H9 (cell line): ENCODE data around the gene GNGT2. TPM values are rescaled to one million over a fixed set of nuclear protein-coding genes. Genes with fewer than 3 reads are reported as not detected.

ENCODE experiments used
- DNase-seq: peaks from one replicate; pipeline ENCODE4 v3.0.0-alpha.2; 2017
- H2AFZ ChIP-seq: one replicate; pipeline ENCODE4 v1.6.1; 2013; ENCODE audit warnings: mild to moderate bottlenecking, low read length, control low read depth, moderate library complexity
- H2AK5ac ChIP-seq: 2 replicates; pipeline ENCODE4 v1.6.1; 2013; ENCODE audit warnings: low read length, control low read depth, mixed read lengths; ENCODE audit not compliant: insufficient read length
- H2BK120ac ChIP-seq: one replicate; pipeline ENCODE4 v1.6.1; 2013; ENCODE audit warnings: low read depth, mild to moderate bottlenecking, low read length, control low read depth, inconsistent platforms; ENCODE audit not compliant: poor library complexity, severe bottlenecking
- H2BK12ac ChIP-seq: 2 replicates; pipeline ENCODE4 v1.6.1; 2013; ENCODE audit warnings: low read length, control low read depth, mixed read lengths, low read depth; ENCODE audit not compliant: insufficient read length
- H2BK15ac ChIP-seq: 2 replicates; pipeline ENCODE4 v1.6.1; 2013; ENCODE audit warnings: low read depth, low read length, control low read depth
- H2BK20ac ChIP-seq: one replicate; pipeline ENCODE4 v1.6.1; 2013; ENCODE audit warnings: low read depth, mild to moderate bottlenecking, low read length, control low read depth, inconsistent platforms; ENCODE audit not compliant: poor library complexity, severe bottlenecking
- H2BK5ac ChIP-seq: 2 replicates; pipeline ENCODE4 v1.6.1; 2013; ENCODE audit warnings: low read length, control low read depth, mixed read lengths; ENCODE audit not compliant: insufficient read length
- H3K14ac ChIP-seq: 2 replicates; pipeline ENCODE4 v1.6.1; 2013; ENCODE audit warnings: low read length, control low read depth; ENCODE audit not compliant: insufficient read depth
- H3K18ac ChIP-seq: 2 replicates; pipeline ENCODE4 v1.6.1; 2013; ENCODE audit warnings: low read depth, mild to moderate bottlenecking, mixed read lengths, low read length, control low read depth; ENCODE audit not compliant: insufficient read length
- H3K23ac ChIP-seq: 2 replicates; pipeline ENCODE4 v1.6.1; 2013; ENCODE audit warnings: low read length, control low read depth, mixed read lengths, low read depth; ENCODE audit not compliant: insufficient read length
- H3K23me2 ChIP-seq: 2 replicates; pipeline ENCODE4 v1.6.1; 2013; ENCODE audit warnings: low read depth, mild to moderate bottlenecking, mixed read lengths, low read length, control low read depth; ENCODE audit not compliant: insufficient read length, poor library complexity, severe bottlenecking
- H3K27ac ChIP-seq: 2 replicates; pipeline ENCODE4 v1.5.1; 2013; ENCODE audit warnings: low read length, control low read depth, mixed read lengths, low read depth; ENCODE audit not compliant: insufficient read length
- H3K27me3 ChIP-seq: 2 replicates; pipeline ENCODE4 v1.6.1; 2013; ENCODE audit warnings: low read length, control low read depth, inconsistent platforms; ENCODE audit not compliant: insufficient read depth
- H3K4ac ChIP-seq: 2 replicates; pipeline ENCODE4 v1.6.1; 2013; ENCODE audit warnings: low read depth, mild to moderate bottlenecking, control low read depth, inconsistent platforms, low read length, moderate library complexity
- H3K4me1 ChIP-seq: 2 replicates; pipeline ENCODE4 v1.6.1; 2013; ENCODE audit warnings: low read length, control low read depth, inconsistent platforms; ENCODE audit not compliant: insufficient read depth
- H3K4me2 ChIP-seq: 2 replicates; pipeline ENCODE4 v1.6.1; 2013; ENCODE audit warnings: low read length, control low read depth, mixed read lengths; ENCODE audit not compliant: insufficient read length, insufficient read depth
- H3K56ac ChIP-seq: 2 replicates; pipeline ENCODE4 v1.6.1; 2013; ENCODE audit warnings: low read depth, mild to moderate bottlenecking, mixed read lengths, low read length, control low read depth; ENCODE audit not compliant: insufficient read length
- H3K79me1 ChIP-seq: 2 replicates; pipeline ENCODE4 v1.6.1; 2013; ENCODE audit warnings: low read depth, mild to moderate bottlenecking, moderate library complexity, low read length, control low read depth, inconsistent platforms; ENCODE audit not compliant: insufficient read depth, poor library complexity, severe bottlenecking
- H3K79me2 ChIP-seq: 2 replicates; pipeline ENCODE4 v1.6.1; 2013; ENCODE audit warnings: low read length, control low read depth, inconsistent platforms; ENCODE audit not compliant: insufficient read depth
- H3K9ac ChIP-seq: 2 replicates; pipeline ENCODE4 v1.6.1; 2013; ENCODE audit warnings: low read length, control low read depth, mixed read lengths; ENCODE audit not compliant: insufficient read length; ENCODE audit errors: extremely low read depth
- H3K9me3 ChIP-seq: one replicate; pipeline ENCODE4 v1.6.1; 2013; ENCODE audit warnings: low read depth, low read length, inconsistent platforms; ENCODE audit not compliant: control insufficient read depth
- H3T11ph ChIP-seq: one replicate; pipeline ENCODE4 v1.6.1; 2013; ENCODE audit warnings: mild to moderate bottlenecking, low read length, control low read depth, inconsistent platforms
- H4K20me1 ChIP-seq: one replicate; pipeline ENCODE4 v1.6.1; 2013; ENCODE audit not compliant: control insufficient read depth, insufficient read length, insufficient read depth
- H4K5ac ChIP-seq: 2 replicates; pipeline ENCODE4 v1.6.1; 2013; ENCODE audit warnings: low read depth, mild to moderate bottlenecking, mixed read lengths, low read length, control low read depth; ENCODE audit not compliant: insufficient read length
- H4K8ac ChIP-seq: replicated peaks from 2 replicates; pipeline ENCODE4 v1.6.1; 2013; ENCODE audit warnings: low read length, control low read depth, mixed read lengths, low read depth; ENCODE audit not compliant: insufficient read length
- H4K91ac ChIP-seq: 2 replicates; pipeline ENCODE4 v1.6.1; 2013; ENCODE audit warnings: low read depth, mild to moderate bottlenecking, moderate library complexity, mixed read lengths, low read length, control low read depth; ENCODE audit not compliant: insufficient read length
- H3K27ac Mint-ChIP-seq, 3 experiments: 2 replicates in 2 of 3; 3 replicates in 1 of 3; pipeline ENCODE4 v1.8.0; 2020 to 2021; ENCODE audit warnings: mixed read lengths in 3 of 3, mild to moderate bottlenecking in 1 of 3, moderate library complexity in 1 of 3
- H3K27me3 Mint-ChIP-seq: 2 replicates; pipeline ENCODE4 v1.8.0; 2021; ENCODE audit warnings: low read depth, mild to moderate bottlenecking, moderate library complexity, mixed read lengths
- H3K36me3 Mint-ChIP-seq, 3 experiments: 2 replicates in 2 of 3; 3 replicates in 1 of 3; pipeline ENCODE4 v1.8.0; 2020 to 2021; ENCODE audit warnings: low read depth in 3 of 3, mixed read lengths in 3 of 3; ENCODE audit not compliant: insufficient read depth in 1 of 3
- H3K4me1 Mint-ChIP-seq, 2 experiments: 2 replicates each; pipeline ENCODE4 v1.8.0; 2020; ENCODE audit warnings: mixed read lengths in 2 of 2
- H3K4me3 Mint-ChIP-seq, 2 experiments: 2 replicates in 1 of 2; 3 replicates in 1 of 2; pipeline ENCODE4 v1.8.0; 2020 to 2021; ENCODE audit warnings: mild to moderate bottlenecking in 2 of 2, mixed read lengths in 2 of 2, moderate library complexity in 1 of 2
- H3K9me3 Mint-ChIP-seq, 2 experiments: 2 replicates in 1 of 2; 3 replicates in 1 of 2; pipeline ENCODE4 v1.8.0; 2020; ENCODE audit warnings: mild to moderate bottlenecking in 2 of 2, mixed read lengths in 2 of 2, moderate library complexity in 1 of 2
- WGBS: extraction: QIAGEN DNeasy Blood & Tissue Kit; methylation state at CpG from one replicate; pipeline ENCODE4 v1.1.7; 2013; ENCODE audit warnings: missing lambda C conversion rate, low lambda C conversion rate, mixed read lengths; ENCODE audit not compliant: insufficient read length; ENCODE audit errors: extremely low coverage; 5-methylcytosine and 5-hydroxymethylcytosine counted together
- total RNA-seq: library from RNA; stranded (reverse); gene quantifications from 2 replicates; pipeline ENCODE4 v1.2.1, GENCODE V29; 2021
- TF ChIP-seq, protein P1 (sequence below): fragments of 200-600 bp; sonication (generic); conservative IDR thresholded peaks from 3 replicates; pipeline ENCODE4 v1.8.0; 2021; ENCODE audit warnings: antibody characterized with exemption, mild to moderate bottlenecking

Gene GNGT2
- total RNA-seq, 1 experiment from 2014 or later: 0.42 TPM

DNA sequence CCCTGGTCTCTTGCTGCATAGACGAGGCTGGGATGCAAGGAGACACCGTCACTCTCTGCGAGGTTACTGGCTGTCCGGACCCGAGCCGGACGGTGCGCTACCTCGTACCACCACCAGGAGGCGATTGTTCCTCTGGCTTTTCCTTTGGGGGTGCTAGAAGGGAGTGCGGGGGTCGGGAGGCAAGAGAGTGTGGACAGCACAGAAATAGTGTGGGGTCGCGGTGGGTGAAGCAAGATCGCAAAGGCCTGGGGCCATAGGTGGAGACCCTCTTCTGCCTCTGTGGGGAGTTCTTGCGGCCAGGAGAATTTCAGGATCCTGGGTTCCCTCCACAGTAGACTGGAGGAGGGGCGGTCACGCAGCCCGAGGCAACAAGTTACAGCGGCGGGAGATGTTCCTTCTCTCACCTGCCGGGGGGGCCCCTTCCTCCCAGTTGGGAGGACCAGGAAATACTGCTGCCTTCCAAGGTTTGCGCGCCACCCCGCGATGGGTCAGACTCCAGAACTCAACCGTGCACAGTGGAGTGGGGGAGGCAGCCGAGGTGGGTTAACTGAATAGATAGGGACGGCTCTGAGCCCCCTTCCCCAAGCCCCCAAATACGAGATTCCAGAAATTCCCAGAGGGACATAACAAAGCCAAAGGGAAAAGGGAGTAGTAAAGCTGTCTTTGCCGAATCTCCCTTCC, 13.3 kb upstream of the GNGT2 start:
- Histone ChIP-seq H2BK15ac (no peak overlapping the region), H2BK5ac (no peak overlapping the region), H3K27ac (no peak overlapping the region), H3T11ph (no peak overlapping the region), H3K79me2 (no peaks in the 10 kb centered on the region), H3K23me2 (peaks cover 8% of the 10 kb centered on the region), H2BK12ac (no peak overlapping the region), H2BK120ac (no peak overlapping the region), H3K18ac (no peak overlapping the region), H2AK5ac (no peak overlapping the region), H3K14ac (no peak overlapping the region), H4K20me1 (no peaks in the 10 kb centered on the region), H3K4me2 (peak overlapping the region; percentile 62), H3K56ac (no peak overlapping the region), H2AFZ (no peak overlapping the region), H4K91ac (no peak overlapping the region), H3K27me3 (peaks cover 14% of the 10 kb centered on the region; the same call in 1 of the 2 replicates), H3K9me3 (no peaks in the 10 kb centered on the region), H3K79me1 (no peaks in the 10 kb centered on the region), H4K8ac (no peak overlapping the region), H3K9ac (no peak overlapping the region), H3K4me1 (no peaks in the 10 kb centered on the region), H3K4ac (no peak overlapping the region), H4K5ac (no peak overlapping the region), H3K23ac (no peak overlapping the region), H2BK20ac (no peak overlapping the region)
- Mint-ChIP-seq H3K27ac (no peak overlapping the region; a peak in 1 of 7 replicates), H3K4me1 (peaks cover 24% of the 10 kb centered on the region in 2 experiments), H3K27me3 (peaks cover 80% of the 10 kb centered on the region), H3K4me3 (peak overlapping the region; percentile 65 to 82), H3K9me3 (no peaks in the 10 kb centered on the region), H3K36me3 (no peaks in the 10 kb centered on the region)
- TF ChIP-seq, protein P1, sequence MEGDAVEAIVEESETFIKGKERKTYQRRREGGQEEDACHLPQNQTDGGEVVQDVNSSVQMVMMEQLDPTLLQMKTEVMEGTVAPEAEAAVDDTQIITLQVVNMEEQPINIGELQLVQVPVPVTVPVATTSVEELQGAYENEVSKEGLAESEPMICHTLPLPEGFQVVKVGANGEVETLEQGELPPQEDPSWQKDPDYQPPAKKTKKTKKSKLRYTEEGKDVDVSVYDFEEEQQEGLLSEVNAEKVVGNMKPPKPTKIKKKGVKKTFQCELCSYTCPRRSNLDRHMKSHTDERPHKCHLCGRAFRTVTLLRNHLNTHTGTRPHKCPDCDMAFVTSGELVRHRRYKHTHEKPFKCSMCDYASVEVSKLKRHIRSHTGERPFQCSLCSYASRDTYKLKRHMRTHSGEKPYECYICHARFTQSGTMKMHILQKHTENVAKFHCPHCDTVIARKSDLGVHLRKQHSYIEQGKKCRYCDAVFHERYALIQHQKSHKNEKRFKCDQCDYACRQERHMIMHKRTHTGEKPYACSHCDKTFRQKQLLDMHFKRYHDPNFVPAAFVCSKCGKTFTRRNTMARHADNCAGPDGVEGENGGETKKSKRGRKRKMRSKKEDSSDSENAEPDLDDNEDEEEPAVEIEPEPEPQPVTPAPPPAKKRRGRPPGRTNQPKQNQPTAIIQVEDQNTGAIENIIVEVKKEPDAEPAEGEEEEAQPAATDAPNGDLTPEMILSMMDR: peak; percentile 88
- no CpG with 5 or more reads among the region's 31 CpGs for WGBS
- DNase-seq: peak; percentile 90
